Activated naive CD4-positive, alpha-beta T cell treated with anti-CD3 and anti-CD28 coated beads, Interleukin-2, amount 50 U/mL, for 72 hours (primary cell): ENCODE results near the gene WDR87. TPM values are rescaled to one million over a fixed set of nuclear protein-coding genes. Genes with fewer than 3 reads are reported as not detected.

ENCODE experiments used
- ATAC-seq, 2 donors: fragments of 150-1000 bp; cut with Tn5 transposase; 2 replicates each; pipeline ENCODE4 v1.10.0; 2021; ENCODE audit warnings: mild to moderate bottlenecking in 2 of 2, moderate library complexity in 2 of 2
- DNase-seq, 2 donors: peaks; one replicate each; pipeline ENCODE4 v3.0.0; 2021 to 2022; ENCODE audit warnings: low spot score in 2 of 2
- H3K27ac Mint-ChIP-seq, 2 donors: one replicate each; pipeline ENCODE4 v1.8.0; 2022; ENCODE audit warnings: mild to moderate bottlenecking in 2 of 2, mixed read lengths in 2 of 2
- H3K36me3 Mint-ChIP-seq, 2 donors: one replicate each; pipeline ENCODE4 v1.8.0; 2022; ENCODE audit warnings: mixed read lengths in 2 of 2
- H3K9me3 Mint-ChIP-seq, 2 donors: one replicate each; pipeline ENCODE4 v1.8.0; 2022; ENCODE audit warnings: mixed read lengths in 2 of 2
- total RNA-seq, 2 donors: library from RNA; stranded (reverse); gene quantifications; one replicate each; pipeline ENCODE4 v1.2.3, GENCODE V29; 2022

The WDR87 gene
- total RNA-seq, 2 donors from 2014 or later = not detected

GRCh38 chr19:37907735-37908455 lies 1.5 kb upstream of the WDR87 start:
- Mint-ChIP-seq H3K36me3 (peaks cover 5 to 6% of the 10 kb centered on the region in 2 donors), H3K9me3 (no peaks in the 10 kb centered on the region), H3K27ac (peak overlapping the region; percentile 8 to 89)
- ATAC-seq = no peak
- no peak for DNase-seq

GRCh38 chr19:37906869-37907734 lies 708 bp upstream of the WDR87 start, which contains the start of gene SIPA1L3:
Gene SIPA1L3 (plus strand): TSS chr19:37907208. CDS start chr19:38081566, 174,358 bp downstream.
- no peaks in the 10 kb centered on the region for H3K9me3 Mint-ChIP-seq
- ATAC-seq (peak; percentile 96 to 99), DNase-seq (peak; percentile 86 to 91)
- H3K36me3 Mint-ChIP-seq = peaks cover 5 to 6% of the 10 kb centered on the region in 2 donors
- peak within 1 kb of the TSS; percentile 82 to 89 for H3K27ac Mint-ChIP-seq

DNA sequence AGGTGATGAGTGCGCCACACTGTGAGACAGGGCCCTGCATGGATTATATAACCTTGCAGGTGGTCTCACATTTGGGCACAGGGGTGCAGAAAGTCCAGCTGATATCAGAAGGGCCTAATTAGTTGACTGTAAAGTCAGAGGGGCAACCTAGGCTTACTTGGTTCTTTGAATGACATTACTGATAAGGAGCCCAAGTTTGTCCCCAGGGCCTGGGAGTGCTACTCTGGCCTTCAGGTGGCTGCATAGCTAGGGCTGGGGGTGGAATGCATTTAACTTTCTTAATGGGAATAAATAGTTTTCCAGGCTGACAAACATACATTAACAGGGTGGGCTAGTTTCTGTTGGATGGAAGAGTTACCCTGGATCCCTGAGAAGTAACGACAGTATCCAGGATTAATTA lies 3.3 kb downstream of the WDR87 start:
- ATAC-seq = no peak
- no peak for DNase-seq
- Mint-ChIP-seq H3K9me3 (no peaks in the 10 kb centered on the region), H3K36me3 (peaks cover 0 to 5% of the 10 kb centered on the region in 2 donors), H3K27ac (no peak overlapping the region)

GRCh38 chr19:37902668-37903067 lies 3.7 kb downstream of the WDR87 start:
- peaks cover 0 to 5% of the 10 kb centered on the region in 2 donors for H3K36me3 Mint-ChIP-seq
- ATAC-seq (peak; percentile 33 to 58), DNase-seq (peak; percentile 74 to 90)
- H3K27ac Mint-ChIP-seq = no peak overlapping the region
- H3K9me3 Mint-ChIP-seq = no peaks in the 10 kb centered on the region

GRCh38 chr19:37899966-37900365 lies 6.4 kb downstream of the WDR87 start:
- Mint-ChIP-seq H3K36me3 (no peaks in the 10 kb centered on the region), H3K9me3 (no peaks in the 10 kb centered on the region), H3K27ac (no peak overlapping the region)
- no peak for ATAC-seq
- no peak for DNase-seq

DNA sequence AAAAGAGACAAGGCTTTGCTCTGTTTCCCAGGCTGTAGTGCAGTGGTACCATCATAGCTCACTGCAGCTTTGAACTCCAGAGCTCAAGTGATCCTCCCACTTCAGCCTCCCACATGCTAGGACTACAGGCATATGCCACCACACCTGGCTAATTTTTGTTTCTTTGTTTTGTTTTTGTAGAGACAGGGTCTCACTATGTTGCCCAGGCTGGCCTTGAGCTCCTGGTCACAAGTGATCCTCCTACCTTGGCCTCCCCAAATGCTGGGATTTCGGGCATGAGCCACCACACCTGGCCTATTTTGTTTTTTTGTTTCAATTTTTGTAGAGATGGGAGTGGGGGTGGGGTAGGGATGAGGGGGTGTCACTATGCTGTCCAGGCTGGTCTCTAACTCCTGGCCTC lies 6.9 kb downstream of the WDR87 start:
- Mint-ChIP-seq H3K9me3 (no peaks in the 10 kb centered on the region), H3K36me3 (no peaks in the 10 kb centered on the region), H3K27ac (no peak overlapping the region)
- no peak for DNase-seq
- no peak for ATAC-seq

DNA sequence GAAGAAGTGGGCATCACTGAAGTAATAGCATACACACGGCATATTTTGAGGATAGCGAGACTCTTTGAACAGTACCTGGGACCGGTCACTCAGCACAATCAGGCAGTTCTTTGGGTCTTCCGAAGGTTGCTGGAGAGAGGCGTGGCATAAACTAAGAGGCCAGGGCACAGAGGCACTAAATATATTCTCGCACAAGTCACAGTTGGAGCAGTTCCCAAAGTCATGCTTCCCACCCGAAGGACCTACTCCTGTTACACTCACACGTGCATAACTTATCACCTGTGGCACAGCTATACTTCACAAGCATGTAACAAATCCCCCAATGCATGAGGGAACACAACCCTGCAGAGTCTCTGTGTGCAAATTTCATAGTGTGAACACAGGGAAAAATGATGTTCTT lies 10.2 kb downstream of the WDR87 start:
- Mint-ChIP-seq H3K27ac (no peak overlapping the region), H3K9me3 (no peaks in the 10 kb centered on the region), H3K36me3 (no peaks in the 10 kb centered on the region)
- ATAC-seq = no peak
- no peak for DNase-seq

- ATAC-seq (no peak), DNase-seq (no peak)
- Mint-ChIP-seq H3K9me3 (no peaks in the 10 kb centered on the region), H3K27ac (no peak overlapping the region), H3K36me3 (no peaks in the 10 kb centered on the region)
Observed at GRCh38 chr19:37893845-37894575, 12.4 kb downstream of the WDR87 start.

GRCh38 chr19:37886571-37886970 lies 19.8 kb downstream of the WDR87 start:
- peaks cover 6 to 8% of the 10 kb centered on the region in 2 donors for H3K9me3 Mint-ChIP-seq

DNA sequence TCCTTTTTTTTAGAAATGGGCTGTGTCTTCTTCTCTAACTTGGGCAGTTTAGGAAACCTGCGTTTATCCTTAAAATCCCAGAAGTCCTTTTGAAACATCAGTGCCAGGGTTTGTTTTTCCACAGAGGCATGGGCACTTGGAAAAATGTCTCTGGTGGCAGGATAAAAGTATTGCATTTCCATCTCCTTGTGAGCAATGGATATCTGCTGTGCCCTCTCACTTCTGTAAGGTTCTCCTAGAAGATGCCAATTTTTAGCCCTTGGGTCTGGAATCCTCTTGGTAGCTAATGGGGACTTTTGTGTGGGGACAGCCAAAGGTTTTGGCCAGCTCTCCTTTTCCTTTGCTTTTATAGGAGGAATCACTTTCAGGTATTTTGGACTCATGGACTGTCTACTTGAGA lies 21.0 kb downstream of the WDR87 start:
- H3K9me3 Mint-ChIP-seq = peaks cover 6 to 8% of the 10 kb centered on the region in 2 donors
- DNase-seq = no peak
- H3K36me3 Mint-ChIP-seq = peaks cover 0 to 6% of the 10 kb centered on the region in 2 donors

More at GRCh38 chr19:37886571-37886970, 19.8 kb downstream of the WDR87 start:
- peaks cover 0 to 6% of the 10 kb centered on the region in 2 donors for H3K36me3 Mint-ChIP-seq
- no peak for DNase-seq
- ATAC-seq = no peak
- no peak overlapping the region for H3K27ac Mint-ChIP-seq

DNA sequence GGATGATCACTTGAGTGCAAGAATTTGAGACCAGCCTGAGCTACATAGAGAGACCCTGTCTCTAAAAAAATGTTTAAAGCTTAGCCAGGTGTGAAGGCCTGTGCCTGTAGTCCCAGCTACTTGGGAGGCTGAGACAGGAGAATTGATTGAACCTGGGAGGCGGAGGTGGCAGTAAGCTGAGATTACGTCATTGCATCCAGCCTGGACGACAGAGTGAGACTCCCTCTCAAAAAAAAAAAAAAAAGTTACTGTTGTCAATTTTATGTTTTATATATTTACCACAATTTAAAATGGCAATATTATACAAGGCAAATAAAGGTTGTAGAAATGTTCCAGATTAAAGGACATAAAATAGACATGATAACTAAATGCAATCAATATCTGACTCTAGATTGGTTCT lies 29.2 kb downstream of the WDR87 start:
- H3K27ac Mint-ChIP-seq = no peak overlapping the region
- H3K9me3 Mint-ChIP-seq = peaks cover 4% of the 10 kb centered on the region in 2 donors
- DNase-seq (no peak), ATAC-seq (no peak)
- H3K36me3 Mint-ChIP-seq = no peaks in the 10 kb centered on the region

More for the DNA sequence above, 21.0 kb downstream of the WDR87 start:
- ATAC-seq = no peak
- no peak overlapping the region for H3K27ac Mint-ChIP-seq

DNA sequence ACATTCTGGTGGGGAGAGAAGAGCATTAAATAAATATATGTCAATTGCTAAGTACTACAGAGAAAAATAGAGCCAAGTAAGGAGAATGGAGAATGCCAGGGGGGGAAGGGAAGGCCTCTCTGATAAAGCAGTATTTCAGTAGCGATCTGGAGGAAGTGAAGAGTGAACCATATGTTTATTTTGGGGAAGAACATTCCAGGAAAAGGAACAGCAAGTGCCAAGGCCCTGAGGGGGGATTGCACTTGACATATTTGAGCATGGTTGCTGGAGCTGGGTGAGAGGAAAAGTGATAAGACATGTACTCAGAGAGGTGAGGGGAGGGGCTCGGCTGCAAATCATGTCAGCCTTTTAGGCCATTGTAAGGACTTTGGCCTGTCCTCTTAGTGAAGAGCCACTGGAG lies 30.4 kb downstream of the WDR87 start:
- Mint-ChIP-seq H3K36me3 (no peaks in the 10 kb centered on the region), H3K27ac (no peak overlapping the region), H3K9me3 (peaks cover 0 to 4% of the 10 kb centered on the region in 2 donors)
- ATAC-seq (no peak), DNase-seq (no peak)

GRCh38 chr19:37874784-37875183 lies 31.6 kb downstream of the WDR87 start:
- DNase-seq = no peak
- H3K36me3 Mint-ChIP-seq = no peaks in the 10 kb centered on the region
- ATAC-seq = no peak
- no peak overlapping the region for H3K27ac Mint-ChIP-seq
- peaks cover 0 to 10% of the 10 kb centered on the region in 2 donors for H3K9me3 Mint-ChIP-seq

DNA sequence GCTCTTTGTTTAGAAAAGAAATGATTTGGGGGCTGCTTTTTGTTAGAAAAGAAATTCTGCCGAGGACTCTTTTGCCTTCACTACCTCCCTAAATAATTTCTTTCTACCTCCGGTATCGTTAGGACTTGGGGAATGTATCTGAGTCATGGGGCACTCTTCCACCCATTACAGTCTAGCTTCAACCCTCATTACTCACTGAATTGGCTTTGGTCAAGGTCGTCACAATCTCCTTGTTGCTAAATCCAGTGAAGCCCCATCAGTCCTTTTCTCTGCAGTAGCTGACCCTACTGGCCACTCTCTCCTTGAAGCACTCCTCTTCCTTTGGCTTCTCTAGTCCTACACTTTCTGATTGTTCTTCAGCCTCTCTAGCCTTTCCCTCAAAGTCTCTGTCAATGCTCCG lies 34.0 kb downstream of the WDR87 start:
- no peaks in the 10 kb centered on the region for H3K36me3 Mint-ChIP-seq
- DNase-seq (no peak), ATAC-seq (no peak)
- H3K27ac Mint-ChIP-seq = no peak overlapping the region
- H3K9me3 Mint-ChIP-seq = peaks cover 0 to 20% of the 10 kb centered on the region in 2 donors

DNA sequence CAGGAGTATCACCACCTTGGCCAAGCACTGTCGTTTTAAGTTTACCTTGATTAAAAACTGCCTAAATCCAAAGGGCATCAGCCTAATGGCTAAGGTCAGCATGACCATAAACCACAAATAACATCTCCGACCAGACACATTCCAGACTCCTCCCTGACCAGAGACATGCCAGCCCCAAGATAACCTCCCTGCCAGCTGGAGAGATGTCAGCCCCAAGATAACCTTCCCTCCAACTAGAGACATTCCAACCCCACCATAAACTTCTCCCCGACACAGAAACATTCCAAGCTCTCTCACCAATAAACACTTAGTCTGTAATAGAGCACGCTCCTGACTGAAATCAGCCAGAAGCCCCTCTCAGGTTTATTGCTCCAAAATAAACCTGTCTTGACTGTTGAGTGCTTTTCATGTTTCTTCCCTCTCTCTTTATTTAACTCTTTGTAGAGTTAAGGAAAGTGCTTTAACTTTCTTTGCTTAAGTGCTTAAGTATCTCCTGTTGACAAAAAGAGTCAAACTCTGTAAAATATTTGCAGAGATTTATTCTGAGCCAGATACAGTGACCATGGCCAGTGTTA lies 36.5 kb downstream of the WDR87 start:
- no peak for DNase-seq
- Mint-ChIP-seq H3K9me3 (peaks cover 0 to 21% of the 10 kb centered on the region in 2 donors), H3K36me3 (no peaks in the 10 kb centered on the region), H3K27ac (no peak overlapping the region)
- no peak for ATAC-seq

GRCh38 chr19:37867831-37868230 lies 38.6 kb downstream of the WDR87 start:
- ATAC-seq (no peak), DNase-seq (no peak)
- Mint-ChIP-seq H3K9me3 (peaks cover 0 to 21% of the 10 kb centered on the region in 2 donors), H3K36me3 (no peaks in the 10 kb centered on the region), H3K27ac (no peak overlapping the region)
